HG03159 (cell line): ENCODE results near the gene SPP2.

ENCODE experiments used
- ATAC-seq: cut with Tn5 transposase; IDR thresholded peaks from one replicate; pipeline ENCODE4 v1.9.1; 2021; ENCODE audit warnings: mild to moderate bottlenecking, moderate library complexity; ENCODE audit not compliant: unreplicated experiment

SPP2 gene

GRCh38 chr2:234091432-234091879, 41.0 kb downstream of the SPP2 start:
- ATAC-seq, result no peak

DNA sequence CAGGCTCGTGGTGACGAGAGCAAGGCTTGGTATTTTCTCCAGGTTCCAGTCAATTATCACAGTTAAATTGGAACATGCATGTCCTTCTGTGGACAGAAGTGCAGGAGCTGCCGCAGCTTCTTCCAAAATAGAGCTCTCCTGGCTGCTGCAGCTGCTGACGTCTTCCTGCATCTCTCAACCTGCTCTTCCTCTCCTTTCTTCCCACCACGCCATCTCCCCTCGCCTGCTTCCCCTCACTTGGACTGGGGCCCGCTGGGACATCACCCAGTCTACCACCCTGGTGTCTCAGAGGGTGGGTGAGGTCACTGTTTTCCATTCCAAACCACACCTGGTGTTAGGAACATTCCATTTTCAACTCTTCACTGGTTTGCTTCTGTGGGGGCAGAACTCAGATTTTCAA, 41.4 kb downstream of the SPP2 start:
- no peak for ATAC-seq

DNA sequence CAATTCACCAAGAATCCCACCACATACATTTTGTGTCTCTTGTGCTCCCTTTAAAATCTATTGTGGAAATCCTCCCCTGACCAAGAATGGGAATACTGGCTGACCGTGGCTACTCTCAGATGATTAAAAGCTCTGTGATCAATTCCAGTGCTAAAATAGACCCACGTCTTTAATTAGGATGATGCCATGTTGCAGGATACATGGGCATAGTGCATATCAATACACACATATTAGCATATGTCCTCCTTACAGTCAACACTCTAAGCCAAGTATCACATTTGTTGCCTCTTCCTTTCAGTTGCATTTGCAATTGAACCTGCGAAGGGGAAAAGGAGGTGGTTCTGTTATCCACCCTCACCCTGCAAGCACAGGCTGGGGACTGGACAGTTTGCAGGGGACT, 41.8 kb downstream of the SPP2 start:
- no peak for ATAC-seq

- ATAC-seq, result no peak
Measured at GRCh38 chr2:234095301-234095700, 44.8 kb downstream of the SPP2 start.

- no peak for ATAC-seq
Measured at GRCh38 chr2:234096164-234096563, 45.7 kb downstream of the SPP2 start.

DNA sequence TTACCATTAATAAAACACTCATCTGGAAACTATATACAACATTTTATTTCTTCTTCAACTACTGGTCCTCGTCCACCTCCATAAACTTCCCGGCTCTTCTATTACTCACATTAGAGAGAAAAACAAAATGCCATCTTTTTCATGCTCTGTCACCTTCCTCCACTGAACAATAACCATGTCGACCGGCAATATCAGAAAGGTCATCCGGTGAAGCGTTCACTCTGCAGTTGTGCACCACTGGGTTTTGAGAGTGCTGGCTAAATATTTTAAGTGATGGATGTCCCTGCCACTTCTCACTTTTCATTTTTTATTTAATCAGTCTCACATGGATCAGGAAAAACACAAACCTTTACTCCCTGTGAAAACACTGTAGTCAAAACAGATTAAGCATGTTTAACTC, 48.2 kb downstream of the SPP2 start:
- no peak for ATAC-seq

DNA sequence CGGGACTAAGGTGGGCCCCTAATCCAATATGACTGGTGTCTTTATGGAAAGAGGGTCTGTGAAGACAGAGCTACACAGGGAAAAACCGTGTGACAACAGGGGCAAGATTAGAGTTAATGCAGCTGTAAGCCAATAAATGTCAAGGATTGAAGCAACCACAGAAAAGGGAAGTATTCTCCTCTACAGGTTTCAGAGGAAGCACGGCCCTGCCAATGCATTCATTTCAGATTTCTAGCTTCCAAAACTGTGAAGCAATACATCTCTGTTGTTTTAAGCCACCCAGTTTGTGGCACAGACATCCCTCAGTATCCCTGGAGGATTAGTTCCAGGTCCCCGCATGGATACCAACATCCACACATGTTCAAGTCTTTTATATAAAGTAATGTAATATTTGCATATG, 48.8 kb downstream of the SPP2 start:
- no peak for ATAC-seq

- no peak for ATAC-seq
Measured at GRCh38 chr2:234100686-234101085, 50.2 kb downstream of the SPP2 start.

DNA sequence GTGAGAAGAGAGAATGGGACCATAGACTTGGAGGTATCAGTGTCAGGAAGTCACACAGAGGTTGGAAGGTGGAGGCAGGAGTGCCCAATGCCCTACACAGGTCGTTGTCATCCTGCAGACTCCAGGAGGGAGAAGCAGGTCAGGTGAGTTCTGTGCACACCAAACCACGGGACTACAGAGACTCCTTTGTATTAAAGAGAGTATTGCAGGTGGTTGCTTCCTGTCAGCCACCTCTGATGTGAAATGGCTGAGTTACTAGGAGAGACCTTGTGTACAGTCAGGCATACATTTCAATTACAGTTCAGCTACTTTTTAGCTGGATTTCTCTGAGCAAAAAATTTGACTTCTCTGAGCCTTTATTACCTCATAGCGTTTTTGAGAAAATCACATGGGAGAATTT, 51.6 kb downstream of the SPP2 start:
- no peak for ATAC-seq

DNA sequence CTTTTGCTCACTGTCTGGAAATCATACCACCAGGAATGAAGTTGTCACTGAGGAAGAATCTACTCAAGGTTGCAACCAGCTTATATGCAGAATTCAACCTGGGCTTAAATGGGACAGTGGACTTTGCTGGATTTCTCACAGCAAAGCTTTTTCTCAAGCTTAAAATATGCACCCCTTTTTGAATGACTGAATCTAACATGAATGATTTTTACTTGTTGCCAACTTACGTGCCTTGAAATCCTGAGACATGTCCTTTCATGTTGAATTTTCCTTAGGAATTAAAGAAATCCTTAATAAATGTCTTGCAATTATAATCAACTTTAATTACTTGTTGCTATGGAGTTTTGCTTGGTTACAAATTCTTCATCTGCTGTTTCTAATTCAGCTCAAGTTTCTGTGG, 57.4 kb downstream of the SPP2 start:
- ATAC-seq, result no peak

DNA sequence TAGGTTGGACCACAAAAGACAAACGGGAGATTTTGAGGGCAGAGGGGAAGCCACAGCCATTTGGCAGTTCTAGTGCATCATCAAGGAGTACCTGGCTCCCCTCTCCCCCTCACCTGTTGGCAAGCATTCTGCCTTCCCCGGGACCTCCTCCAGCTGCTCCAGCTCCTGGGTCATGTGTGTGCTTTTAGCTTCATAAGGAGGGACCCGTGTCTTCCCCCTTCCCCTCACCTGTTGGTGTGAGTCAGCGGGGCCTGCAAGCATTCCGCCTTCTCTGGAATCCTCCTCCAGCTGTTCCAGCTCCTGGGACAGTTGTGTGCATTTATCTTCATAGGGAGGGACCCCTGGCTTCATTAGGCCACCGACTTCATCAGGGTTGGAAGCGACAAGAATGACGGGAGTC, 58.8 kb downstream of the SPP2 start:
- no peak for ATAC-seq

DNA sequence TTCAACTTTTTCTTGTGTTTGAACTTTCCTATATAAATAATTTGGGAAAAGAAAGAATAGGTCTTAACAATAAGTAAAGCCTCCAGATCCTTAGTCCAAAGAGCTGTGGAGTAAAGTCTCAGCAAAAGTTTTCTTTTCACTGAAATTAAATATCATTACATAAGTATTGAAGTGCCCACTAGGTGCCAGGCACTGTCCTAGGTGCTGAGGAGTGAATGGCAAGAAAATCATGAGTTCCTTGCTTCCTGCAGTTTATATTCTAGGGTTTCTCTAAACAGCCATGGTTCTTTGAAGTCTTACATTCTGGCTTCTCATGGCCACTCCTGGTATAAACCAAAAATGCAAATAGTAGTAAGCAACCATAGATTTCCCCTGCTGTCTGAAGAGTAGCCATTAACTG, 59.7 kb downstream of the SPP2 start:
- ATAC-seq, result no peak

DNA sequence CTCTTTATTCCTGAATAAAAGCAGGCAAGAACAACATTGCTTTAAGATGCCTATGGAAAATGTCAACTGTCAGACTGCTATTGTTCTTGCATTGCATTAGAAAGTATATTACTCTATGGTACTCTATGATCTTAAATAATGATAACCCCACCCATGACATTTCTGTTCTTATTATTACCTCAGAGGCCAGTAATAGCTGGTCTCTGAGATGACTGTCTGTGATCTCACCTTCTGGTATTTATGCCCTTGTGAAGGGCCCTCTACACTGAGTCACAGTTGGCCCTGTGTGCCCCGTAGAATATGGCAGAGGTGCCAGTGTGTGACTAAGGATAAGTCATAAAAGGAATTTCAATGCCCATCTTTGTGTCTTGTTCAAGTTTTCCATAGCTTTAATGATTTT, 61.0 kb downstream of the SPP2 start:
- no peak for ATAC-seq

GRCh38 chr2:234116010-234116409, 65.5 kb downstream of the SPP2 start:
- no peak for ATAC-seq

DNA sequence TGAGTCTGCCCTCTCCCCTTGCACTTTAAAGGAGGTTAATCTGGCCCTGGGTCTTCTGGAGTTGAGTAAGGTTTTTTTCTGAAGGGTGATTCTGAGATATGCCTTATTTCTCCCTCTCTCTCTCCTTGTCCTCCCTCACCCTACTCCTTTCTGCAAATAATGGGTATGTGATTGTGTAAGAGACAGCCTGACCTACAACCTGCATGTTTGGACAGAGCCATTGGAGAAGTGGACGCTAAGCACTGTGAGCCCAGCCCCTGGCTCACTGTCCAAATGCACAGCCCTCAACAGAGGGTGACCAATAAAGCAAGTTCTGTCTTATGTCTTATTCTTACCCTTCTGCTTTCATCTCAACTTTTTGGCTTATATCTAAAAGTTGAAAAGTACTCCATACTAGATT, 71.5 kb downstream of the SPP2 start:
- no peak for ATAC-seq

DNA sequence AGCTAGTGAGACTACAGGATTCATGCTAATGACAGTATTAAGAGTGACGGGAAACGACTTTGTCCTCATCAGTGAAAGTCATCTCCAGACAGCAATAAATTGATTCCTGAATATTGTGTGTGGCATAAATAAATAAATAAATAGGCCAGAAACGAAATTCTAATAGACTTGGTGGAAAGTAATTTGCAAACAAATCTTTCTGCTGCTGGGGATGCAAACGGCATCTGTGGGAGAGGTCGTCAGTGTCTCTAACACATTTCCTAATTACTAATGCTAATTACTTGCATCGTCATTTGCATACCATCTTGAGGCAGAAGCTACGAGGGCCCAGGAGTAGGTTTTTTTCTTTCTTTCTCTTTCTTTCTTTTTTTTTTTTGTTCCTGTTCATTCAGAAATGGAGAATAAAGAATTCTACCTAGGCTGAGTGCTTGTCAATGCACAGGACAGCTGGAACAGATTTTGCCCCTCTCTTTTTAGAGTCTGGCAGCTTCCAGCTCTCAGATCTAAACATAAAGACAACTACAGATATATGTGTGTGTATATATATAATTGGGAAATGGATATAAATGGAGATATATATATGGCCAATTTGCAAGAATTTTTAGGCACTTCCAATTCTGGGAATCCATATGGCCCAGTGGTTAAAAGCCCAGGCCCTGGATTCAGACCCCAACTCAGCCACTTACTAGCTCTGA, 75.1 kb downstream of the SPP2 start:
- ATAC-seq, result no peak

DNA sequence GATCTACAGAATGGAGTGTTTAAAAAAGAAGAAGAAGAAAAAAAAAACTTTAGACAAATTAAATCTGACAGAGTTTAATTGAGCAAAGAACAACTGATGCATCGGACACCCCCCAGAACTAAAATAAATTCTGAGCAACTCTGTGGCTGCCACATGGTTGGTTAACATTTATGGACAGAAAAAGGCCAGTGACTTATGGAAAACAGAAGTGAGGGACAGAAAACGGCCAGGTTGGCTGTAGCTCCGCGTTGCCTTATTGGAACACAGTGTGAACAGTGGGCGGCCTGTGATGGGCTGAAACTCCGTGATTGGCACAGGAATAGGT, 75.6 kb downstream of the SPP2 start:
- ATAC-seq, result no peak
